H9 (cell line): Measurements from ENCODE around the gene STK24. TPM values are rescaled to one million over a fixed set of nuclear protein-coding genes. Genes with fewer than 3 reads are reported as not detected.

Experiments
- DNase-seq: peaks from one replicate; pipeline ENCODE4 v3.0.0-alpha.2; 2017
- H2AFZ ChIP-seq: one replicate; pipeline ENCODE4 v1.6.1; 2013; ENCODE audit warnings: mild to moderate bottlenecking, low read length, control low read depth, moderate library complexity
- H2AK5ac ChIP-seq: 2 replicates; pipeline ENCODE4 v1.6.1; 2013; ENCODE audit warnings: low read length, control low read depth, mixed read lengths; ENCODE audit not compliant: insufficient read length
- H2BK120ac ChIP-seq: one replicate; pipeline ENCODE4 v1.6.1; 2013; ENCODE audit warnings: low read depth, mild to moderate bottlenecking, low read length, control low read depth, inconsistent platforms; ENCODE audit not compliant: poor library complexity, severe bottlenecking
- H2BK12ac ChIP-seq: 2 replicates; pipeline ENCODE4 v1.6.1; 2013; ENCODE audit warnings: low read length, control low read depth, mixed read lengths, low read depth; ENCODE audit not compliant: insufficient read length
- H2BK15ac ChIP-seq: 2 replicates; pipeline ENCODE4 v1.6.1; 2013; ENCODE audit warnings: low read depth, low read length, control low read depth
- H2BK20ac ChIP-seq: one replicate; pipeline ENCODE4 v1.6.1; 2013; ENCODE audit warnings: low read depth, mild to moderate bottlenecking, low read length, control low read depth, inconsistent platforms; ENCODE audit not compliant: poor library complexity, severe bottlenecking
- H2BK5ac ChIP-seq: 2 replicates; pipeline ENCODE4 v1.6.1; 2013; ENCODE audit warnings: low read length, control low read depth, mixed read lengths; ENCODE audit not compliant: insufficient read length
- H3K14ac ChIP-seq: 2 replicates; pipeline ENCODE4 v1.6.1; 2013; ENCODE audit warnings: low read length, control low read depth; ENCODE audit not compliant: insufficient read depth
- H3K18ac ChIP-seq: 2 replicates; pipeline ENCODE4 v1.6.1; 2013; ENCODE audit warnings: low read depth, mild to moderate bottlenecking, mixed read lengths, low read length, control low read depth; ENCODE audit not compliant: insufficient read length
- H3K23ac ChIP-seq: 2 replicates; pipeline ENCODE4 v1.6.1; 2013; ENCODE audit warnings: low read length, control low read depth, mixed read lengths, low read depth; ENCODE audit not compliant: insufficient read length
- H3K23me2 ChIP-seq: 2 replicates; pipeline ENCODE4 v1.6.1; 2013; ENCODE audit warnings: low read depth, mild to moderate bottlenecking, mixed read lengths, low read length, control low read depth; ENCODE audit not compliant: insufficient read length, poor library complexity, severe bottlenecking
- H3K27ac ChIP-seq: 2 replicates; pipeline ENCODE4 v1.5.1; 2013; ENCODE audit warnings: low read length, control low read depth, mixed read lengths, low read depth; ENCODE audit not compliant: insufficient read length
- H3K27me3 ChIP-seq: 2 replicates; pipeline ENCODE4 v1.6.1; 2013; ENCODE audit warnings: low read length, control low read depth, inconsistent platforms; ENCODE audit not compliant: insufficient read depth
- H3K4ac ChIP-seq: 2 replicates; pipeline ENCODE4 v1.6.1; 2013; ENCODE audit warnings: low read depth, mild to moderate bottlenecking, control low read depth, inconsistent platforms, low read length, moderate library complexity
- H3K4me1 ChIP-seq: 2 replicates; pipeline ENCODE4 v1.6.1; 2013; ENCODE audit warnings: low read length, control low read depth, inconsistent platforms; ENCODE audit not compliant: insufficient read depth
- H3K4me2 ChIP-seq: 2 replicates; pipeline ENCODE4 v1.6.1; 2013; ENCODE audit warnings: low read length, control low read depth, mixed read lengths; ENCODE audit not compliant: insufficient read length, insufficient read depth
- H3K56ac ChIP-seq: 2 replicates; pipeline ENCODE4 v1.6.1; 2013; ENCODE audit warnings: low read depth, mild to moderate bottlenecking, mixed read lengths, low read length, control low read depth; ENCODE audit not compliant: insufficient read length
- H3K79me1 ChIP-seq: 2 replicates; pipeline ENCODE4 v1.6.1; 2013; ENCODE audit warnings: low read depth, mild to moderate bottlenecking, moderate library complexity, low read length, control low read depth, inconsistent platforms; ENCODE audit not compliant: insufficient read depth, poor library complexity, severe bottlenecking
- H3K79me2 ChIP-seq: 2 replicates; pipeline ENCODE4 v1.6.1; 2013; ENCODE audit warnings: low read length, control low read depth, inconsistent platforms; ENCODE audit not compliant: insufficient read depth
- H3K9ac ChIP-seq: 2 replicates; pipeline ENCODE4 v1.6.1; 2013; ENCODE audit warnings: low read length, control low read depth, mixed read lengths; ENCODE audit not compliant: insufficient read length; ENCODE audit errors: extremely low read depth
- H3K9me3 ChIP-seq: one replicate; pipeline ENCODE4 v1.6.1; 2013; ENCODE audit warnings: low read depth, low read length, inconsistent platforms; ENCODE audit not compliant: control insufficient read depth
- H3T11ph ChIP-seq: one replicate; pipeline ENCODE4 v1.6.1; 2013; ENCODE audit warnings: mild to moderate bottlenecking, low read length, control low read depth, inconsistent platforms
- H4K20me1 ChIP-seq: one replicate; pipeline ENCODE4 v1.6.1; 2013; ENCODE audit not compliant: control insufficient read depth, insufficient read length, insufficient read depth
- H4K5ac ChIP-seq: 2 replicates; pipeline ENCODE4 v1.6.1; 2013; ENCODE audit warnings: low read depth, mild to moderate bottlenecking, mixed read lengths, low read length, control low read depth; ENCODE audit not compliant: insufficient read length
- H4K8ac ChIP-seq: replicated peaks from 2 replicates; pipeline ENCODE4 v1.6.1; 2013; ENCODE audit warnings: low read length, control low read depth, mixed read lengths, low read depth; ENCODE audit not compliant: insufficient read length
- H4K91ac ChIP-seq: 2 replicates; pipeline ENCODE4 v1.6.1; 2013; ENCODE audit warnings: low read depth, mild to moderate bottlenecking, moderate library complexity, mixed read lengths, low read length, control low read depth; ENCODE audit not compliant: insufficient read length
- H3K27ac Mint-ChIP-seq, 3 experiments: 2 replicates in 2 of 3; 3 replicates in 1 of 3; pipeline ENCODE4 v1.8.0; 2020 to 2021; ENCODE audit warnings: mixed read lengths in 3 of 3, mild to moderate bottlenecking in 1 of 3, moderate library complexity in 1 of 3
- H3K27me3 Mint-ChIP-seq: 2 replicates; pipeline ENCODE4 v1.8.0; 2021; ENCODE audit warnings: low read depth, mild to moderate bottlenecking, moderate library complexity, mixed read lengths
- H3K36me3 Mint-ChIP-seq, 3 experiments: 2 replicates in 2 of 3; 3 replicates in 1 of 3; pipeline ENCODE4 v1.8.0; 2020 to 2021; ENCODE audit warnings: low read depth in 3 of 3, mixed read lengths in 3 of 3; ENCODE audit not compliant: insufficient read depth in 1 of 3
- H3K4me1 Mint-ChIP-seq, 2 experiments: 2 replicates each; pipeline ENCODE4 v1.8.0; 2020; ENCODE audit warnings: mixed read lengths in 2 of 2
- H3K4me3 Mint-ChIP-seq, 2 experiments: 2 replicates in 1 of 2; 3 replicates in 1 of 2; pipeline ENCODE4 v1.8.0; 2020 to 2021; ENCODE audit warnings: mild to moderate bottlenecking in 2 of 2, mixed read lengths in 2 of 2, moderate library complexity in 1 of 2
- H3K9me3 Mint-ChIP-seq, 2 experiments: 2 replicates in 1 of 2; 3 replicates in 1 of 2; pipeline ENCODE4 v1.8.0; 2020; ENCODE audit warnings: mild to moderate bottlenecking in 2 of 2, mixed read lengths in 2 of 2, moderate library complexity in 1 of 2
- WGBS: extraction: QIAGEN DNeasy Blood & Tissue Kit; methylation state at CpG from one replicate; pipeline ENCODE4 v1.1.7; 2013; ENCODE audit warnings: missing lambda C conversion rate, low lambda C conversion rate, mixed read lengths; ENCODE audit not compliant: insufficient read length; ENCODE audit errors: extremely low coverage; 5-methylcytosine and 5-hydroxymethylcytosine counted together
- total RNA-seq: library from RNA; stranded (reverse); gene quantifications from 2 replicates; pipeline ENCODE4 v1.2.1, GENCODE V29; 2021
- TF ChIP-seq, protein P1 (sequence below): fragments of 200-600 bp; sonication (generic); conservative IDR thresholded peaks from 3 replicates; pipeline ENCODE4 v1.8.0; 2021; ENCODE audit warnings: antibody characterized with exemption, mild to moderate bottlenecking

Gene STK24
- total RNA-seq, 1 experiment from 2014 or later: 134 TPM

DNA sequence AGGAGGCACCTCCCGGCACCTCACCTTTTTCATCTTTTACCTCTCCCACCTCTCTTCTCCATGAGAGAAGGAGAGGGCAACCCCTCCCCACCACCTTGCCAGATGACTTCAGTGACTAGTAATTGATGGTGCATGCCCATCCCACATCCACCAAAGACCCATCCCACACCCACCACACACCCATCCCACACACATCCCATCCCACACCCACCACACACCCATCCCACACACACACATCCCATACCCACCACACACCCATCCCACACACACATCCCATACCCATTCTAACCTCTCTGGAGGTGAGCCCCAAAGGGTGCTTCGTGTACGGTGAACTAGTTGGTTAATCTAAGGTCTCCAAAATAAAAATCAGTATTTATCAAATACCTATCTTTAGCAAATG lies 44.7 kb downstream of the STK24 start:
- no peak overlapping the region for H2BK5ac ChIP-seq
- H3K79me1 ChIP-seq: peaks cover 21% of the 10 kb centered on the region
- no peak overlapping the region for H3K4ac ChIP-seq
- H3K23me2 ChIP-seq: no peaks in the 10 kb centered on the region
- H3K14ac ChIP-seq: no peak overlapping the region
- H3K9ac ChIP-seq: no peak overlapping the region
- H2BK20ac ChIP-seq: no peak overlapping the region
- H2BK15ac ChIP-seq: no peak overlapping the region
- H2AK5ac ChIP-seq: no peak overlapping the region
- H3K4me1 Mint-ChIP-seq: peaks cover 59 to 66% of the 10 kb centered on the region in 2 experiments
- H2BK120ac ChIP-seq: no peak overlapping the region
- no peak overlapping the region for H3K27ac Mint-ChIP-seq
- H3K9me3 ChIP-seq: no peaks in the 10 kb centered on the region
- H3K27me3 Mint-ChIP-seq: no peaks in the 10 kb centered on the region
- H3K4me3 Mint-ChIP-seq: no peak overlapping the region
- no peak for DNase-seq
- no CpG with 5 or more reads among the region's 3 CpGs for WGBS
- H3K18ac ChIP-seq: no peak overlapping the region
- H2AFZ ChIP-seq: no peak overlapping the region
- H4K8ac ChIP-seq: no peak overlapping the region
- H4K20me1 ChIP-seq: peaks cover 3% of the 10 kb centered on the region
- no peak overlapping the region for H3K4me2 ChIP-seq
- H3K56ac ChIP-seq: no peak overlapping the region
- H3K36me3 Mint-ChIP-seq: peaks cover 0 to 2% (median 1%) of the 10 kb centered on the region in 3 experiments; a peak in 3 of 7 replicates
- H3K79me2 ChIP-seq: peaks cover 67% of the 10 kb centered on the region
- TF ChIP-seq, protein P1, sequence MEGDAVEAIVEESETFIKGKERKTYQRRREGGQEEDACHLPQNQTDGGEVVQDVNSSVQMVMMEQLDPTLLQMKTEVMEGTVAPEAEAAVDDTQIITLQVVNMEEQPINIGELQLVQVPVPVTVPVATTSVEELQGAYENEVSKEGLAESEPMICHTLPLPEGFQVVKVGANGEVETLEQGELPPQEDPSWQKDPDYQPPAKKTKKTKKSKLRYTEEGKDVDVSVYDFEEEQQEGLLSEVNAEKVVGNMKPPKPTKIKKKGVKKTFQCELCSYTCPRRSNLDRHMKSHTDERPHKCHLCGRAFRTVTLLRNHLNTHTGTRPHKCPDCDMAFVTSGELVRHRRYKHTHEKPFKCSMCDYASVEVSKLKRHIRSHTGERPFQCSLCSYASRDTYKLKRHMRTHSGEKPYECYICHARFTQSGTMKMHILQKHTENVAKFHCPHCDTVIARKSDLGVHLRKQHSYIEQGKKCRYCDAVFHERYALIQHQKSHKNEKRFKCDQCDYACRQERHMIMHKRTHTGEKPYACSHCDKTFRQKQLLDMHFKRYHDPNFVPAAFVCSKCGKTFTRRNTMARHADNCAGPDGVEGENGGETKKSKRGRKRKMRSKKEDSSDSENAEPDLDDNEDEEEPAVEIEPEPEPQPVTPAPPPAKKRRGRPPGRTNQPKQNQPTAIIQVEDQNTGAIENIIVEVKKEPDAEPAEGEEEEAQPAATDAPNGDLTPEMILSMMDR: no peak
- no peak overlapping the region for H4K5ac ChIP-seq
- no peaks in the 10 kb centered on the region; a peak in 1 of 5 replicates for H3K9me3 Mint-ChIP-seq
- no peak overlapping the region for H3K23ac ChIP-seq
- no peak overlapping the region for H3K27ac ChIP-seq
- no peaks in the 10 kb centered on the region for H3K27me3 ChIP-seq
- H4K91ac ChIP-seq: no peak overlapping the region
- H2BK12ac ChIP-seq: no peak overlapping the region
- H3K4me1 ChIP-seq: peaks cover 2% of the 10 kb centered on the region; the same call in 1 of the 2 replicates
- H3T11ph ChIP-seq: no peak overlapping the region
